ENCODE results near the gene PSMD6.

The PSMD6 gene

GRCh38 chr3:64042952-64043351, 19.7 kb upstream of the PSMD6 start:
- FAIRE-seq (no peak), DNase-seq (ENCODE audit: insufficient read length) (no peak)
- TF ChIP-seq POLR2AphosphoS5 (IDR thresholded peaks at IDR 0.05; ENCODE audit: low read depth, low read length) (no peak), TAF1 (IDR thresholded peaks at IDR 0.05; ENCODE audit: borderline replicate concordance, low read depth, low read length) (no peak), POLR2A (IDR thresholded peaks at IDR 0.05; ENCODE audit: low read depth, low read length) (no peak)

GRCh38 chr3:64039981-64040733, 16.9 kb upstream of the PSMD6 start:
- no peak for FAIRE-seq
- no peak for DNase-seq (ENCODE audit: insufficient read length)
- no peak for TF ChIP-seq POLR2A (IDR thresholded peaks at IDR 0.05; ENCODE audit: low read depth, low read length)
- TF ChIP-seq POLR2AphosphoS5 (IDR thresholded peaks at IDR 0.05; ENCODE audit: low read depth, low read length) = no peak

GRCh38 chr3:64039332-64039731, 16.0 kb upstream of the PSMD6 start:
- TF ChIP-seq POLR2AphosphoS5 (IDR thresholded peaks at IDR 0.05; ENCODE audit: low read depth, low read length) (no peak), POLR2A (IDR thresholded peaks at IDR 0.05; ENCODE audit: low read depth, low read length) (no peak), TAF1 (IDR thresholded peaks at IDR 0.05; ENCODE audit: borderline replicate concordance, low read depth, low read length) (no peak)
- DNase-seq (ENCODE audit: insufficient read length) (no peak), FAIRE-seq (peak; percentile 74)

- TF ChIP-seq TAF1 (IDR thresholded peaks at IDR 0.05; ENCODE audit: borderline replicate concordance, low read depth, low read length) (no peak), POLR2A (IDR thresholded peaks at IDR 0.05; ENCODE audit: low read depth, low read length) (no peak), POLR2AphosphoS5 (IDR thresholded peaks at IDR 0.05; ENCODE audit: low read depth, low read length) (no peak)
- DNase-seq (ENCODE audit: insufficient read length) (no peak), FAIRE-seq (no peak)
Measured at GRCh38 chr3:64038253-64038767, 15.0 kb upstream of the PSMD6 start.

GRCh38 chr3:64037084-64037483, 13.8 kb upstream of the PSMD6 start:
- FAIRE-seq (no peak), DNase-seq (ENCODE audit: insufficient read length) (no peak)
- TF ChIP-seq POLR2AphosphoS5 (IDR thresholded peaks at IDR 0.05; ENCODE audit: low read depth, low read length) = no peak
- no peak for TF ChIP-seq POLR2A (IDR thresholded peaks at IDR 0.05; ENCODE audit: low read depth, low read length)
- TF ChIP-seq TAF1 (IDR thresholded peaks at IDR 0.05; ENCODE audit: borderline replicate concordance, low read depth, low read length) = no peak

- TF ChIP-seq TAF1 (IDR thresholded peaks at IDR 0.05; ENCODE audit: borderline replicate concordance, low read depth, low read length) = no peak
- TF ChIP-seq POLR2AphosphoS5 (IDR thresholded peaks at IDR 0.05; ENCODE audit: low read depth, low read length) = no peak
- no peak for DNase-seq (ENCODE audit: insufficient read length)
- no peak for FAIRE-seq
Measured at GRCh38 chr3:64033069-64033468, 9.8 kb upstream of the PSMD6 start.

GRCh38 chr3:64031540-64032508, 8.5 kb upstream of the PSMD6 start:
- FAIRE-seq (no peak), DNase-seq (ENCODE audit: insufficient read length) (no peak)
- TF ChIP-seq POLR2A (IDR thresholded peaks at IDR 0.05; ENCODE audit: low read depth, low read length) (no peak), POLR2AphosphoS5 (IDR thresholded peaks at IDR 0.05; ENCODE audit: low read depth, low read length) (no peak), TAF1 (IDR thresholded peaks at IDR 0.05; ENCODE audit: borderline replicate concordance, low read depth, low read length) (no peak)

- FAIRE-seq = peak; percentile 98
- TF ChIP-seq POLR2A (IDR thresholded peaks at IDR 0.05; ENCODE audit: low read depth, low read length) (no peak), TAF1 (IDR thresholded peaks at IDR 0.05; ENCODE audit: borderline replicate concordance, low read depth, low read length) (no peak), POLR2AphosphoS5 (IDR thresholded peaks at IDR 0.05; ENCODE audit: low read depth, low read length) (no peak)
- peak; percentile 43 for DNase-seq (ENCODE audit: insufficient read length)
Measured at GRCh38 chr3:64030741-64031140, 7.4 kb upstream of the PSMD6 start.

GRCh38 chr3:64029287-64029686, 6.0 kb upstream of the PSMD6 start:
- FAIRE-seq (no peak), DNase-seq (ENCODE audit: insufficient read length) (no peak)
- TF ChIP-seq TAF1 (IDR thresholded peaks at IDR 0.05; ENCODE audit: borderline replicate concordance, low read depth, low read length) (no peak), POLR2A (IDR thresholded peaks at IDR 0.05; ENCODE audit: low read depth, low read length) (no peak), POLR2AphosphoS5 (IDR thresholded peaks at IDR 0.05; ENCODE audit: low read depth, low read length) (no peak)

- no peak for FAIRE-seq
- no peak for DNase-seq (ENCODE audit: insufficient read length)
- no peak for TF ChIP-seq POLR2AphosphoS5 (IDR thresholded peaks at IDR 0.05; ENCODE audit: low read depth, low read length)
Measured at GRCh38 chr3:64028754-64029153, 5.5 kb upstream of the PSMD6 start.

GRCh38 chr3:64027658-64028057, 4.4 kb upstream of the PSMD6 start:
- FAIRE-seq = no peak
- no peak for DNase-seq (ENCODE audit: insufficient read length)
- TF ChIP-seq TAF1 (IDR thresholded peaks at IDR 0.05; ENCODE audit: borderline replicate concordance, low read depth, low read length) (no peak), POLR2AphosphoS5 (IDR thresholded peaks at IDR 0.05; ENCODE audit: low read depth, low read length) (no peak), POLR2A (IDR thresholded peaks at IDR 0.05; ENCODE audit: low read depth, low read length) (no peak)

- FAIRE-seq (no peak), DNase-seq (ENCODE audit: insufficient read length) (no peak)
- TF ChIP-seq POLR2AphosphoS5 (IDR thresholded peaks at IDR 0.05; ENCODE audit: low read depth, low read length) = no peak
- TF ChIP-seq TAF1 (IDR thresholded peaks at IDR 0.05; ENCODE audit: borderline replicate concordance, low read depth, low read length) = no peak
- no peak for TF ChIP-seq POLR2A (IDR thresholded peaks at IDR 0.05; ENCODE audit: low read depth, low read length)
Measured at GRCh38 chr3:64026346-64026745, 3.1 kb upstream of the PSMD6 start.
